Spleen (tissue), 11 donors: ENCODE results near the gene ASF1B. TPM values are rescaled to one million over a fixed set of nuclear protein-coding genes. Genes with fewer than 3 reads are reported as not detected.

Experiments used
- DNase-seq: peaks from one replicate; pipeline ENCODE4 v3.0.0-alpha.2; 2020
- H3K27ac ChIP-seq, 8 donors: fragments of 200-600 bp; sonication (generic) in 7 of 8; 1 replicate in 4 of 8; 2 replicates in 4 of 8; pipeline versions ENCODE4 v1.5.0 to v1.8.0; 2016 to 2021; ENCODE audit warnings: inconsistent platforms in 4 of 8, mild to moderate bottlenecking in 4 of 8, moderate library complexity in 1 of 8
- H3K27me3 ChIP-seq, 7 donors: fragments of 200-600 bp; sonication (generic) in 6 of 7; replicated peaks in 1 of 7; 1 replicate in 4 of 7; 2 replicates in 3 of 7; pipeline versions ENCODE4 v1.5.0 to v1.8.0; 2016 to 2021; ENCODE audit warnings: inconsistent platforms in 3 of 7, mild to moderate bottlenecking in 1 of 7
- H3K36me3 ChIP-seq, 6 donors: fragments of 200-600 bp; sonication (generic) in 5 of 6; 1 replicate in 4 of 6; 2 replicates in 2 of 6; pipeline versions ENCODE4 v1.5.0 to v1.8.0; 2016 to 2021; ENCODE audit warnings: inconsistent platforms in 2 of 6
- H3K4me1 ChIP-seq, 6 donors: fragments of 200-600 bp; sonication (generic) in 5 of 6; 1 replicate in 3 of 6; 2 replicates in 3 of 6; pipeline versions ENCODE4 v1.5.0 to v1.8.0; 2016 to 2021; ENCODE audit warnings: inconsistent platforms in 3 of 6
- H3K4me3 ChIP-seq, 8 donors: fragments of 200-600 bp; sonication (generic) in 7 of 8; 1 replicate in 4 of 8; 2 replicates in 4 of 8; pipeline versions ENCODE4 v1.5.0 to v1.8.0; 2016 to 2021; ENCODE audit warnings: inconsistent platforms in 4 of 8, mild to moderate bottlenecking in 4 of 8, moderate library complexity in 2 of 8
- H3K9me3 ChIP-seq, 8 donors: fragments of 200-600 bp; sonication (generic) in 7 of 8; 1 replicate in 4 of 8; 2 replicates in 4 of 8; pipeline versions ENCODE4 v1.5.0 to v1.8.0; 2016 to 2021; ENCODE audit warnings: inconsistent platforms in 4 of 8
- POLR2A ChIP-seq, 3 donors: fragments of 450-650 bp; IDR thresholded peaks; one replicate each; pipeline ENCODE4 v1.5.1; 2017; ENCODE audit warnings: antibody characterized with exemption in 3 of 3, mild to moderate bottlenecking in 1 of 3
- POLR2AphosphoS5 ChIP-seq, 3 donors: sonication (generic); formaldehyde crosslinking; IDR thresholded peaks; one replicate each; pipeline ENCODE4 v1.5.1; 2017; ENCODE audit warnings: antibody characterized with exemption in 3 of 3
- WGBS, 5 donors: extraction: QIAGEN DNeasy Blood & Tissue Kit in 3 of 5; methylation state at CpG; one replicate each; pipeline versions ENCODE4 v1.1.5 to v1.1.7; 2013 to 2018; 5-methylcytosine and 5-hydroxymethylcytosine counted together
- intact Hi-C: fragments of 100-400 bp; cut with DNase I; formaldehyde crosslinking; loops from one replicate; pipeline ENCODE4 v1.15.0; 2023; ENCODE audit warnings: low total_unique reads
- polyA plus RNA-seq, 3 donors: library from polyadenylated mRNA; stranded (reverse); fragments of 200-250 nt; gene quantifications; one replicate each; pipeline ENCODE4 v1.2.1, GENCODE V29; 2013
- total RNA-seq, 7 donors: library from RNA; depleted of rRNA in 3 of 7; stranded (reverse); fragments of >200 nt in 3 of 7; fragmentation: NEBNext Ultra II Directional in 4 of 7; extraction: Animal tissue kit (Norgen Biotek cat#: 25700) in 4 of 7; gene quantifications; one replicate each; pipeline versions ENCODE4 v1.1.0 to v1.2.1, GENCODE V29; 2016 to 2021
- TF ChIP-seq, protein P1 (sequence below), 11 experiments: fragments of 200-600 bp in 7 of 11; fragments of 450-650 bp in 4 of 11; sonication (generic) in 4 of 11; IDR thresholded peaks in 8 of 11; conservative IDR thresholded peaks in 3 of 11; 1 replicate in 7 of 11; 2 replicates in 4 of 11; pipeline versions ENCODE4 v1.4.0 to v1.8.0; 2016 to 2021; ENCODE audit warnings: antibody characterized with exemption in 11 of 11, inconsistent platforms in 4 of 11, mild to moderate bottlenecking in 1 of 11
- donor health status: healthy with polysubstance abuse.
- donor health status: DM: no; HTN: no; CAD: no; lungs with moderate emphysema.
- donor health status: DM: no; HTN: no; CAD: no.
- donor health status: Bipolar disorder and iron deficiency.
- donor health status: healthy.
- donor health status: DM: no; HTN: no; CAD: no.
- donor health status: DM: yes; HTN: yes; CAD: no.

ASF1B gene
- total and polyA plus RNA-seq, 10 donors = 3.8 to 24.8 (median 8.6) TPM

DNA sequence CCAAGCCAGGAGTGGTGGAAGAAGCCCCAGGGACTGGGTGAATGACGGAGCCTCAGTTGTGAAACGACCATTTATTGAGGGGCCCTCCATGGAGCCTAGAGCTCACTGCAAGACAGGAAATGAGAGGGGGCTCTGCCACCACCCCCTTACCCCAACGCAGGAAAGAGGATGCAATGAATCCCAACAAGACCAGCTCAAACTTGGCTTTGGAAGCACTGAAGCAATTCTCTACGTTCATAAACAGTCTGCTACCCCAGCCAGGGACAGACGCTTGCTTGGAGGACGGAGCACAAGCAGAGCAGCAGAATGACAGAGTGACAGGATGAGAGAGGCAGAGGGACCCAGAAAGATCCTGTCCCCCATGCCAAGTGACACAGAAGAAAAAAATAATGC lies 19.9 kb downstream of the ASF1B start:
- no peak for DNase-seq
- H3K36me3 ChIP-seq = peaks cover 0 to 5% (median 0%) of the 10 kb centered on the region in 6 donors
- H3K9me3 ChIP-seq = no peaks in the 10 kb centered on the region
- H3K27ac ChIP-seq = peak overlapping the region; percentile 39 to 99 (median 92)
- TF ChIP-seq, protein P1, sequence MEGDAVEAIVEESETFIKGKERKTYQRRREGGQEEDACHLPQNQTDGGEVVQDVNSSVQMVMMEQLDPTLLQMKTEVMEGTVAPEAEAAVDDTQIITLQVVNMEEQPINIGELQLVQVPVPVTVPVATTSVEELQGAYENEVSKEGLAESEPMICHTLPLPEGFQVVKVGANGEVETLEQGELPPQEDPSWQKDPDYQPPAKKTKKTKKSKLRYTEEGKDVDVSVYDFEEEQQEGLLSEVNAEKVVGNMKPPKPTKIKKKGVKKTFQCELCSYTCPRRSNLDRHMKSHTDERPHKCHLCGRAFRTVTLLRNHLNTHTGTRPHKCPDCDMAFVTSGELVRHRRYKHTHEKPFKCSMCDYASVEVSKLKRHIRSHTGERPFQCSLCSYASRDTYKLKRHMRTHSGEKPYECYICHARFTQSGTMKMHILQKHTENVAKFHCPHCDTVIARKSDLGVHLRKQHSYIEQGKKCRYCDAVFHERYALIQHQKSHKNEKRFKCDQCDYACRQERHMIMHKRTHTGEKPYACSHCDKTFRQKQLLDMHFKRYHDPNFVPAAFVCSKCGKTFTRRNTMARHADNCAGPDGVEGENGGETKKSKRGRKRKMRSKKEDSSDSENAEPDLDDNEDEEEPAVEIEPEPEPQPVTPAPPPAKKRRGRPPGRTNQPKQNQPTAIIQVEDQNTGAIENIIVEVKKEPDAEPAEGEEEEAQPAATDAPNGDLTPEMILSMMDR (IDR thresholded peaks at IDR 0.05 in 8 of 11, conservative IDR thresholded peaks at IDR 0.05 in 3 of 11) = no peak
- no peak for TF ChIP-seq POLR2A (IDR thresholded peaks at IDR 0.05)
- no peak for TF ChIP-seq POLR2AphosphoS5 (IDR thresholded peaks at IDR 0.05)
- no peaks in the 10 kb centered on the region for H3K27me3 ChIP-seq
- intact Hi-C loops = no loop called here
- peaks cover 38 to 92% (median 77%) of the 10 kb centered on the region in 6 donors for H3K4me1 ChIP-seq
- peak overlapping the region; percentile 71 to 95 (median 86) for H3K4me3 ChIP-seq
- WGBS, 5 donors = 8 to 29% (median 19%) methylated on average over 6 of the region's 6 CpGs

DNA sequence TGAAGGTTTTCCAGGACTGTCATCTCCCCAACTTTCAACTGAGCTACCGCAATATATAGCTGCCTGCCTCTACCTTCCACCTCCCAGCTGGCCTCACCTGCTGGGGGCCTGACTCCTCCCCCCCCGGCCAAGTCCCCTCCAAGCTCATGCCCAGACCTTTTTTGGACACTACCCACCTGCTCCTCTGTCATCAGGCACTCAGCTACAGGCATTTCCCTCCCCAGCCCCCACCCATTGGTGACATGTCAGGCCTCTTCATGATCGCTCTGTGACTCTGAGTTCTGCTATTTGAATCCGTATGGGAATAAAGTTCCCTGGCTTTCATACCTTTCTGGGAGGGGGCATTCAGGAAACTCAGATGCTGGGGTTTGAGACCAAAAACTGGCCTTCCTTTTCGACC lies 20.6 kb downstream of the ASF1B start:
- Histone ChIP-seq H3K27ac (peak overlapping the region in 7 of 8 donors; percentile 85 to 99 (median 93)), H3K4me3 (peak overlapping the region in 4 of 8 donors; percentile 91 to 95 (median 93))
- no peak for DNase-seq

DNA sequence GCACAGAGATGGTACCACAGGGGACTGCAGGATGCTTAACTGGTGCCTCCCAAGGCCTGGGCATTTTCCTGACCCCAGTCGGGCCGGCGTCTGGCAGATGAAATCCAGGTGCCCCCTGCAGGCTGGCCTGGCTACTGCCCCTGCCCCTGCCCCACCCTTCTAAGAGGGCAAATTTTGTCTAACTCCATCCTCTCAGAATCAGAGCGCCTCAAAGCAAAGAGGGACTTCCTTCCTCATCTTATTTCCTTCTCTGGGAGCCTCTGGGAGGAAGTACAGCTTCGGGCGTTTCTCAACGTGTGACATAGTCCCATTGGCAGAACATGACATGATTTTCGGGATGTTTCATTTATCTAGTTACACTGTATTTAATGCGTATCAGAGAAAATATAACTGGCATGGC lies 21.5 kb downstream of the ASF1B start:
- peaks cover 38 to 91% (median 76%) of the 10 kb centered on the region in 6 donors for H3K4me1 ChIP-seq
- TF ChIP-seq POLR2AphosphoS5 (IDR thresholded peaks at IDR 0.05) = peak; percentile 42 to 54 (median 53)
- no peak for TF ChIP-seq POLR2A (IDR thresholded peaks at IDR 0.05)
- TF ChIP-seq, protein P1 (IDR thresholded peaks at IDR 0.05 in 8 of 11, conservative IDR thresholded peaks at IDR 0.05 in 3 of 11) = peak; percentile 56 to 86 (median 75)
- peak overlapping the region in 7 of 8 donors; percentile 85 to 99 (median 93) for H3K27ac ChIP-seq
- peaks cover 0 to 7% (median 0%) of the 10 kb centered on the region in 6 donors for H3K36me3 ChIP-seq
- WGBS, 5 donors = 9 to 19% (median 15%) methylated on average over 8 to 9 of the region's 9 CpGs
- H3K27me3 ChIP-seq = no peaks in the 10 kb centered on the region
- peak; percentile 91 for DNase-seq
- H3K4me3 ChIP-seq = peak overlapping the region in 1 of 8 donors; percentile 67
- no peaks in the 10 kb centered on the region for H3K9me3 ChIP-seq
- intact Hi-C loops = no loop called here

More for the DNA sequence above, 20.6 kb downstream of the ASF1B start:
- TF ChIP-seq POLR2A (IDR thresholded peaks at IDR 0.05) = no peak
- peaks cover 0 to 7% (median 0%) of the 10 kb centered on the region in 6 donors for H3K36me3 ChIP-seq
- H3K4me1 ChIP-seq = peaks cover 38 to 91% (median 80%) of the 10 kb centered on the region in 6 donors
- no peaks in the 10 kb centered on the region for H3K9me3 ChIP-seq
- WGBS, 5 donors = 54 to 84% (median 81%) methylated on average over 5 of the region's 5 CpGs
- no peaks in the 10 kb centered on the region for H3K27me3 ChIP-seq
- intact Hi-C loops = no loop called here

DNA sequence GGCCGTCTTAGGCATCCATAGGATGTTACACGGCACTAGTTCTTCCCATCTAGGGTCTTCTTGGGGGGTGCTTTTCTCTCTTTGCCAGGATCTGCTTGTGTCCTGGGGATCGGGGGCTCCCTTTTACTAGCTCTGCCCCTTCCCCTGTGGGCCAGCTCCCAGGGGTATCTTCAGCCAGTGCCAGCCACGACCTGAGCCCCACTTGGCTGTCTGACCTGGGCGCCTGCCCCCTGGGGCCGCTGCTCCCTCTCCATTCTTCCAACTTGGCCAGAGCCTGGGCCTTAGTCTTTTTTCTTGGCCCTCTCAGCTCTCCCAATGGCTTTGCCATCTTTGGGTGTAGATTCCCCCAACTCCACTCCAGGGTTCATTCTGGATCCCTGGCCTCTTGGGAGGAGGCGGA lies 21.9 kb downstream of the ASF1B start:
- no peak for TF ChIP-seq POLR2AphosphoS5 (IDR thresholded peaks at IDR 0.05)
- TF ChIP-seq POLR2A (IDR thresholded peaks at IDR 0.05) = no peak
- TF ChIP-seq, protein P1 (IDR thresholded peaks at IDR 0.05 in 8 of 11, conservative IDR thresholded peaks at IDR 0.05 in 3 of 11) = no peak
- peak overlapping the region in 1 of 8 donors; percentile 67 for H3K4me3 ChIP-seq
- peaks cover 0 to 8% (median 0%) of the 10 kb centered on the region in 6 donors for H3K36me3 ChIP-seq
- DNase-seq = no peak
- WGBS, 5 donors = 78 to 83% (median 81%) methylated on average over 7 of the region's 7 CpGs
- H3K27ac ChIP-seq = peak overlapping the region in 7 of 8 donors; percentile 85 to 99 (median 93)
- no peaks in the 10 kb centered on the region for H3K27me3 ChIP-seq
- no peaks in the 10 kb centered on the region for H3K9me3 ChIP-seq
- H3K4me1 ChIP-seq = peaks cover 38 to 88% (median 72%) of the 10 kb centered on the region in 6 donors
- intact Hi-C loops = no loop called here
